Measurements from ENCODE around the gene PTPN14.

Gene PTPN14

DNA sequence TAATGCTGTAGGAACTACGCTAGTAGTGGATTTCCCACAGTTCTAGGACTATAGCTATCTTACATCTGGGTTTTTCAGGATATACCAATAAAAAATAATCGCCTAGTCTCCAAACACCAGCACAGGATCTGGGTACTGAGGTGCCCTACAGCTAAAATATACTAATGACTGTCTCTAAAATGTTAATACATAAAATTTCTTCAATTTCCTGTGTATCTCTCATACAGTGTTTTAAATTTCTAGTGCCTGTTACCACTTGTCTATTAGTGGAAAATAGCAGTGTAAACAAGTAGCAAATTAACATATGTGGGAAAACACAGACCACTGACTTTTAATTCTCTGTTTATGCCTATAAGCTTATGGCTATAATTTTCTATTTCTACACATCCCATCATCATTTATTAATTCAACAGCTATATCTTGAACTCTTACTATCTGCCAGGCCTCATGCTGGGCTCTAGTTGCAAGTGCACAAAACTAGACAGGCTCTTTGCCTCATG lies 16.1 kb upstream of the PTPN14 start:
- no peak for DNase-seq

- no peak for DNase-seq
Observed at GRCh38 chr1:214566158-214567104, 15.0 kb upstream of the PTPN14 start.

GRCh38 chr1:214565310-214565709 lies 13.9 kb upstream of the PTPN14 start:
- no peak for DNase-seq

GRCh38 chr1:214563881-214564280 lies 12.5 kb upstream of the PTPN14 start:
- no peak for DNase-seq

DNA sequence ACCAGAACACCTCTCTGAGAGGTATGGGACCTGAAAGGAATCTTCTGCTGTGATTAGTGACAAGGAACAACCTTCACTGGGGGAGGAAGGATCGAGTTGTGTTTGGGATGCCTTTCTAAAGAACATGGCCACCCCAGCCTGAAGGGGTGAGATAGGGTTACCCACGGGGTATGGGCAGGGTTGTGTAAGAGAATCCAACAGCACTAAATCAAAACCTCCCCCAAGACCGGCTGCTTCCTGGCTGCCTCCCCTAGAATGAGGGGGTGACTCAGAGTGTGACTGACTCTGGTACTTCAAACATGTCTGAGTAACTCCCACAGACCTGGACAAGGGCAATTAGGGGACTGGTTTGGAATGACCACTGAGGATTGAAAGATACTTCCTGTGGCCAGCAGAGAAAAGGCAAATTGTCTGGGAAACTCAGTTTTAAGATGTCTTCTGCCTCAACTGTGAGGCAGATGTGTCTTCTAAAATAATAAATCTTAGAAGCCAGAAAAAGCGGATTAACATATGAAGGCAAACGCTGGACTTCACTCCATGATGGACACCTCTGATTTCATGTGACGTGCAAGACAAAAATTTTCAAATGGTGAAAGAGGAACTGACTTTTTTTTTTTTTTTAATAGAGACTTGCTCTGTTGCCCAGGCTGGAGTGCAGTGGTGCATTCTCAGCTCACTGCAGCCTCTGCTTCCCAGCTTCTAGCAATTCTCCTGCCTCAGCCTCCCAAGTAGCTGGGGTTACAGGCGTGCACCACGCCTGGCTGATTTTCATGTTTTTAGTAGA lies 6.7 kb upstream of the PTPN14 start:
- DNase-seq = no peak

DNA sequence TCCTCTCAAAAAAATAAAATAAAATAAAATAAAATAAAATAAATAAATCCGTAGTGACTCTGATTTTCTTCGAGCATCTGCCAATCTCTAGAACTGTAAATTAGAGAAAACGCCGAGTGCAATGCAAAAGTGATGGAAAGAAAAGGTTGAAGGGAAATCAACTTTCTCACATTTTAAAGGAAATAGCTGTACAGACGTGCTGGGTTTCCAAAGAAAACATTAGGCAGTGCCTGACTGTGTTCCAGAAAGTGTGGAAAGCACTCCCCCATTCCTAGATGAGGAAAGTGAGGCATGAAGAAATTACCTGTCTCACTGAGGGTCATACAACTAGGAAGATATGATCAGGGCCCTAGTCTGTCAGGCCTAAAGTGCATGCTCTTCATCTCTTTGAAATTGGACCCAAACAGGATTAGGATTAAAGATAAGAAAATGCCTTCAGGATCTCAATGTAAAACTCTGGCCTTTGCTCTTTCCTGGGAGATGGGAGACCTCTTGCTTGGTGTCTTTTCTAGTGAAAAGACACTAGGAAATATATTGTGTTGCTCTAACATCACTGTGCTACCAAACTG lies 1.8 kb upstream of the PTPN14 start:
- no peak for DNase-seq

DNA sequence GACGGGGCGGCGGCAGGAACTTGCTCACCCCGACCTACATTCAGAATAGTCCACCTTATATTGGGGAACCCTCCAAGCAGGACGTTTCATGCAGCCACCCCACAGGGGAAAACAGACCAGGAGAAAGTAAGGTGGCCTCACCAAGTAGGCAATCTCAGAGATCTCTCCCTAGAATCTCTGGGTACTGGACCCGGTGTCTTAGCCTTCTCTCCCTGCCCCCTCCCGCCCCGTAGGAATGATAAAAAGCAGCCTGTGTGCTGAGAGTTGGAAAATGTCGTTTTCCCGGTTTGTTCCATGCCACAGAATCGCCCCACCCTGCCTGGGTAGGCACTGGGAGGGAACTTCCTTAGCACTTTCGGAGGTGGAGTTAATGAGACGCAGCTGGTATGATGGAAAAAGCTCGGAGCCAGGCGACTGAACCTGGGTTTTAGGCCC lies 789 bp upstream of the PTPN14 start:
- DNase-seq = no peak

- no peak for DNase-seq
Observed at GRCh38 chr1:214550857-214551435, 456 bp downstream of the PTPN14 start.

DNA sequence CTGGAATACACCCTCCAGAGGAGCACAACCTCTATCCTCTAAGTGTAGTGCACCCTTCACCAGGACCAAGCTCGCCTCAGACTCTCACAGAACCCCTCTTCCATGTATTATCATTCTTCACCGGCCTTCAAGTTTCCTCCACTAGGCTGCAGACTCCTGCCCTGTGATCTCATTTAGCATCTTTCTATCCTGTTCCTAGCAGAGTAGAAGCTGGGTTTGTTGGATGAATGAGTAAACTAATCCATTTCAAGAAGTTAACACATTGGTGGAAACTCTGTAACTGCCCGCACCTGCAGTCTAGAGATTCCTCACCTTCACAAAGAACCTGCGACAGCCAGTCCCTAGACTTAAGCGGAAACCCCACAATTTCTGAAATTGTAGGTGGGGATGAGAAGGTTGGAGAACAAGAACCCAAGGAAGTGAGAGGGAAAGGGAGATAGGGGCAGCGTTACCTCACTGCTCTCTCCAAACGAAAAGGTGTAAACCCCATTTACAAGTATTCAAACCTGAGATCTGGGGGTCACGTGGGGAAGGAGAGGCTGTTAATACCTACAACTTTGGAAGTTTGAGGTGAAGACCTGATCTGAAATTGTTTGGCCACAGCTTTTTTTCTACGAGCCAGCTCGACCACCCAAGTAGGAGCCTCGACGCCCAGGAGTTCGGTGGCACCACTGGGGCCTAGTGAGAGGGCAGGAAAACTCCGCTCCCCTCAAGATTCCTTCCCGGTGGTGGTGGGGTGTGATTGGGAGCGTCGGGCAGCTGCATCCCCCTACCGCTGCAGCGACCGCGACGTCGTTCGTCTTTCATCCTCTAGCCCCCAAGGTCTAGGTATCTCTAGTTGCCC lies 1.2 kb downstream of the PTPN14 start:
- no peak for DNase-seq

GRCh38 chr1:214549604-214550003 lies 1.8 kb downstream of the PTPN14 start:
- no peak for DNase-seq

GRCh38 chr1:214548988-214549387 lies 2.4 kb downstream of the PTPN14 start:
- no peak for DNase-seq

- DNase-seq = no peak
Observed at GRCh38 chr1:214548271-214548670, 3.1 kb downstream of the PTPN14 start.

GRCh38 chr1:214547747-214548146 lies 3.7 kb downstream of the PTPN14 start:
- DNase-seq = no peak

DNA sequence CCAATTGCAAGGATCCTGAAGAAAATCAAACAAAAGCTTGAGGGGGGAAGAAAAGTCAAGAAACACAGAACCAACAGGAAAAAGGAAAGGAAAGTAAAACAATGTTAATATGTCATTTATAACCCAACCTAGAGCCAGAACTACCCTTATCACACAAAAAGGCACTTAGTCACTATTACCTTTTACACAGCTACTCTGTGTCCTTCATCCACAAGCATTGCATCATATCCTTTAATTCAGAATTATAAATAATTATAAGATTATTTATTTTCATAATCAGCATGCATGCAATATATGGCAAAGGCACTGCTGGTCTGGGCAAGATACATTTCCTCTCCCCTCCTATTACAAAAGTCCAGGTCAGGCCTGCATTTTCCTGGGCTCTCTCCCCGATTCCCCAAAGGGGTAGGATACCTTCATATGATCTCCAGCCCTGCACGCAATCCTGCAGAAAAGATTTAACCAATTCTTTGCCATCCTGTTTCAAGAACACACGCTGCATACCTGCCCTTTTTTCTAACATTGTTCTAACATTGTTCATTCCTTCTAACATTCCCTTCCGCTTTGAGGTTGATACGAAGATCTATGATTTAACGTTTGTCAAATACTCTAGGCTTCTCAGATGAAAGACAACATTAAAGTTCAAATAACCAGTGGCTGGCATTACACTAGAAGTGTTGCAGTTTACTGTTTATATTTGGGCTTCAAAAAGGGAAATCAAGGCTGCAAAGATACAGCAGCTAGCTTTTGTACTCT lies 4.3 kb downstream of the PTPN14 start:
- no peak for DNase-seq

- no peak for DNase-seq
Observed at GRCh38 chr1:214546084-214546483, 5.3 kb downstream of the PTPN14 start.

DNA sequence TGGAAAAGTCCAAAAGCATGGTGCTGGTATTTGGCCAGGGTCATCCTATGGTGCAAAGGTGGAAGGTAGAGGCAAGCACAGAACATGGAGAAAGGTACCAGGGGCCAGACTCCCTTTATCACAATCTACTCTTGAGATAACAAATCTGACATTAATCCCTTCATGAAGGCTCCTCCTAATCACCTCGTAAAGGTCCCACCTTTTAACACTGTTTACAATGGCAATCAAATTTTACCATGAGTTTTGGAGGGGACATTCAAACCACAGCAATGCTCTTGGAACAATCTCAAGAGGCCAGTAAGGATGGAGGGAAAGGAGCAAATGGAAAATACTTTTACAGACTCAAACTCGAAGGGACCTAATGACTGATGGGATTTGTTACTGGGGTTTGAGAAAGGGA lies 6.1 kb downstream of the PTPN14 start:
- no peak for DNase-seq

DNA sequence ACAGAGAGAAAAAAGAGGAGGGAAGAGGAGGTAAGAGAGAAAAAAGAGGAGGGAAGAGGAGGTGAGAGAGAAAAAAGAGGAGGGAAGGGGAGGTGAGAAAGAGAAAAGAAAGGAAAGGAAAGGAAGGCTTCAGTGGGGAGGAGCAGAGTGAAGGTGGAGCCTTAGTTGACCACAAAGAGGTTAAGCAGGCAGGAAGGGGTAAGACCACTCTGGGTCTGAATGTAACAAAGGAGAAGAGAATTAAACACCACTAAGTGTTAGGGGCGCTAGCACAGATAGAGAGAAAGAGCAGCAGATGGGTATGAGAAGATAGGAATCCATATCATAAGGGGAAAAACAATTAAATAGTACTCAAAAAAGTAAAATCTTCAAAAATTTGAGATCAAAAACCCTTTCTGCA lies 6.6 kb downstream of the PTPN14 start:
- no peak for DNase-seq

GRCh38 chr1:214542275-214543199 lies 8.9 kb downstream of the PTPN14 start:
- DNase-seq = no peak

GRCh38 chr1:214541693-214542092 lies 9.7 kb downstream of the PTPN14 start:
- no peak for DNase-seq

DNA sequence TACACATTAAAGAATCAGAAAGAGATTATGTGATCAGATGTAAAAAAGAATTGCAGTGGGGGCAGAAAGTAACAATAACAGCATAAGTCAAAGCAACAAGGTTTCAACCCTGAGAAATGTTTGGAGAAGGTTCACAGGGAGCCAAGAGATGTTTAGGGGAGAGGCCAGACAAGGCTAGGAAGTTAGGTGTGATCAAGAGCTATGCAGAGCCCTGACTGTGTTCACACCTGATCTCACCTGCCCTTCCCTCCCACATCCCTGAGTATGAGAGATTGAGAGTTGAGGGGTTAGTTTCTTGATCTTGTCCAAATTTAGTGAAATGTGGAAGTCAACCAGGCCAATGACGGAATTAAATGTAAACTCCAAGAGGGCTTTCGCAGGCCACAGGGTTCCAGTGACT lies 10.2 kb downstream of the PTPN14 start:
- DNase-seq = no peak

Data from effector CD8-positive, alpha-beta T cell (primary cell).